ENCODE measurements around the gene DGCR2.
"Not testable (repeated sequence)": the region's sequence is repeated elsewhere in the genome, so short reads cannot be mapped to it uniquely, and the experiment has no call there.

The DGCR2 gene

DNA sequence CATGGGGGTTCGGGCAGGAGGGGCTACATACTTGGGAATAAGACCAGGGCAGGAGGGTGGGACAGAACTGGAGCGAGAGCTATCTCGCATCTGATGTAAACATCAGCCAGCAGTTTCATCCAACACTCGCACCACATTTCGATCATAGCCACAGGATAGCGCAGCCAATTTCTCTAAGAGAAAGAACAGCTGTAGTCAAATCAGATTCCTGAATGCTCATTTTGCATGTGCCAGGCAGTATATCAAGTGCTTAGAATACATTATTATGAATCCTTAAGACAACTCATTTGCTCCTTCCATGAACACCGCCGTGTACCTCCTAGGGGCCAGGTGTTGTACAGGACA, 14.5 kb downstream of the DGCR2 start:
- ATAC-seq: no peak

DNA sequence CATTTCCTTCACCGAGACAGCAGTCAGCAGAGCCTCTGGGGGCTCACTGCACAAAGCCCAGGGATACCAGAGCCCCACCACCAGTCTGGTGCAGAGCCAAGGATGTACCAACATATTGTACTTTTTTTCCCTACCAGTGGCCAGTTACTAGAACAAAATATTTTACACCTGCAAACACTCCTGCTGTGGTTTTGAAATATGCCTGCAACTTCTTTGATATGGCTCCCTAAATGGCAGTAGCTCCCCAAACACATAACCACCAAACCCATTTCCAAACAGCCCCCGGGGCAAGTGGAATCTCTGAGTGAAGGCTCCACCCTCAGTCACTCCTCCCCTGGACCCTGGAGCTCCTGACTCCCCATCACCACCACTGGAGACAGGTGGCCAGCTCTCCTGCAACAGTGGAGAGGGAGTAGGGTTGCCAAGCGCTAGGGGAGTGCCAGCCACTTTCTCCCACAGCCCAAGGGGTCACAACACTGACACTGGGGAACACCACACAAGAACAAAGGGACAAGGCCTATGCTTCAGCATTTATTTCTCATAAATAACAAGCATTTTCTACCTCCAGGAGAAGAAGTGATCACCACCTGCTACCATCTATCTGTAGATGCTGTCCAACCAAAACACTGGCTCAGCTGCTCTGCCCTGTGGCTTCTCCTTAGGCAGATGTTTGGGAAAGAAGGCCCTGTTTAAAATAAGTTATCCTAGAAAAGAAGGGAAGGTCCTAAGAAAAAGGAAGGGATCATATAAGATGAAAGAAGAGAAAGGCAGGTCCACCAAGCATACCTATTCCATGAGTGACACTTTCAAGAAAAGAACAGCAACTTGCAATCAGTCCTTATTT, 15.1 kb downstream of the DGCR2 start:
- ATAC-seq: no peak

DNA sequence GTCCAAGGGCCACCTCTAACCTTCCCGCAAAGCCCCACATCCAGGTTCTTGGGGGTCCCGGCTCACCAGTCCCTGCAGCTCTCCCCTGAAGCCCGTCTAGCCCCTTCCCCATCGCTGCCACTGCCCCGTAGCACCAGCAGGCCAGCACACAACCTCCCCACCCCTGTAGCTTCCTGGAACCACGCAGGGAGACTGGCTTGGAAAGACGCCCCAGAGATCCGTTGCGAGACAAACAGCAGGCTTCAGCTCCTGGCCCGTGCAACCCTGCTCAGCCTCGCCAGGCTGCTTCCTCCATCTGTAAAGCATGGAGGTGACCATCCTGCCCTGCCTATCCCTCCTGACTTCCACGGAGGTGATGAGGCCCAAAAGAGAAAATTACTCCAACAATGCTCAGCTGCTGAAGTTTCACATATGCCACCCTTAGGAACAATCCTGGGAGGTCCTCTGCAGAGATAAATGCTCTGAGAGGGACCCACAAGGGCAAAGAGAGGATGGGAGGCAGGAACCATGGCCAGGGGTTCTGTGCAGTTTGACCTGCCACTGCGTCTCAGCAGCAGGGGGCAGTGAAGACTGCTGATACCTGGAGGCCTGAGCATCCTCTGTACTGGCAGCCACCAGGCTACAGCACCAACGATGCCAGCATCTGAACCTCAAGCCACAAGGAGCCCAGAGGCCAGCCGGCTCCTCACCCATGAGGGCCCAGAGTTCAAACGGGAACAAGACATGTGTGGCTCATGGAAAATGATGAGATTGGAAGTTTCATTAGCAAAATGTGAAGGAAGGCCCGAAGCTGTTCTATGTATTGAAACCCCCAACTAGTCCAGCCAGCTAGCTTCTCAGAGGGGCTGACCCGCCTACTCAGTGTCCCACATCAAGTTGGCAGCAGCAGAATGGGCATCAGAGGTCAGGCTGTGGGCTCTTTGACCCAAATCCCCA, 16.1 kb downstream of the DGCR2 start:
- ATAC-seq: peak; percentile 45 to 60

DNA sequence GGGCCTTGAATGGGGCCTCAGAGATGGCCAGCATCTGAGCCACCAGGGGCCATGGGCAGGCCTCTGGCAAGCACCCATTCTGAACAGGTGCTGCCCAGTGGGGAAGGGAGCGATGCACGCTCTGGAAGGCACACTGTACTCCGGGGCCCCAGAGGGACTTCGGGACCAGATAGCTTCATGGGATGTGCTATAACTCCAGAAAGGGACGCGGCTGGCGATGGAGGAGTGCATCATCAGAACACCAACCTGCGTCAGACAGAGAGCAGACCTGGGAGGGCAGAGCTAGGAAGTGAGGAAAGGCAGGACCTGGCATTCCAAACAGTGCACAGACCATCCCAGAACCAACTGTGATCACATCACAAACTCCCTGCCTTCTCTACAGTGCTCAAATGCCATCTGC, 16.8 kb downstream of the DGCR2 start:
- ATAC-seq: no peak

DNA sequence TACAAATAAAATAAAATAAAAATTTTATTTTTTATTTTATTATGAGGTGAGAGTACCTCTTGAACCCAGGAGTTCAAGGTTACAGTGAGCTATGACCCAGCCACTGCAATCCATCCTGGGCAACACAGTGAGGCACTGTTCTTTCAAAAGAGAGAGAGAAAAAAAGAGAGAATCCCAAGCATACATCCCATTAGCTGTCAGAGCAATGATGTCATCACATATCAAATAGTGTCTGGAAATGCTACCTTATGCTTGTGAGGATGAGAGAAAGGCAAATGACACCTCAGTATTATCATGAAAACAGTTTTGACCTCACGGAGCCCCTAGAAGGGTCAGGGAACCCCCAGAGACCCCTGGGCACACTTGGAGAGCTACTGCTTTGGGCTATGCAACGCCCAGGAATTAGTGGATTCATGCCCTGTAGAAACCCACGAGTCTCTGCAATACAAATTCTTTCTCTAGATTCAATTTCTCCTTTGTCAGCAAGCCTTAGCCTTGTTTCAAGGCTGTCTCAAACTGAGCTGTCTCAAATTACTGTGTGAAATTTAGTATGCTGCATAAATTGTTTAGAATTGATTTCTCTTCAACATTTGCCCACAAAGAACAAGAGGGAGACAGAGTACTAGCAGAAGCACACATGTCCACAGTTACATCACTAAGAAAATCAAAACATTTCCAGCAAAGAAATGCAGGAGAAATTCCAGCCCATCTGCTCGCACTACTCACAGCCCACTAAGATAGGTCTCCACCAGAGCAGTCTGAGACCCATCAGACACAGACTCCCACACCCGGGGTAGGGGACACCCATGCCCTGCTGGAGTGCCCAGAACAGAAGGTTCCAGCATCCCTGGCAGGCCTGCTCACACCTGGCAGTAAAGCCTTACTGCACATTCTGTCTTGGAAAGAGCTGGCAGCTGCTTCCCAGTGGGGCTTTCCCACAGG, 18.1 kb downstream of the DGCR2 start:
- no peak for ATAC-seq

DNA sequence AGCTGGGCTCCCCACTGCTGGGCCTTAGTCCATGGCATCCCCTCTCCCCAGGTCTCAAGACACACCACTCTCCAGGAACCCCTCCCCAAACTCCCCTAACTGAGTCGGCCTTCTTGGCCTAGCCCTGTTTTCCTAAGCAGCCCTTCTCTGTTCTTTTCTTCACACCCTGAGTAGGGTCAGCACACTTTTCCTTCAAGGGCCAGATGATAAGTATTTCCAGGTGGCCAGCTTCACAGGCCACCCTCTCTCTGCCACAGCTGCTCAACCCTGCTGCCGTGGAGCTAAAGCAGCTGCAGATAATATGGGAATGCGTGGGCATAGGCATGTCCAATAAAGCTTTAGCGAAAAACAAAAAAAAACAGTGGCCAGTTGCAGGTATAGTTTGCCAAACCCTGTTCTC, 24.1 kb downstream of the DGCR2 start:
- no peak for ATAC-seq

DNA sequence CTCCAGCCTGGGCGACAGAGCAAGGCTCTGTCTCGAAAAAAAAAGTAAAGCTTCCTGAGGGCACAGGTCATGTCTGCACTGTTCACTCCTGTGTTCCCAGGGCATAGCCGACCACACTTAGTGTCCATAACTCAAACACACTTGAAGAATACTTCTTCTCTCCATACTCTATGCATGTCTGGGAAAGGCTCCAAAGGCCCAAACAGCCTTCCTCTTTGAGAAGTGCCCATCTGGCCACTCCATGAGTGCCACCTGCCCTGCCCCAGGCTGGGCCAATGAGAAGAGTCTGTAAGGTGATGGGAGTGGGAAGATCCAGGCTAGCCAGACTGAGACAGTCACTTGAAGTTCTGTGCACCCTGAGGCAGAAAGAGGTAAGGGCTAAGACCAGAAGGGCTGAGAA, 24.7 kb downstream of the DGCR2 start:
- ATAC-seq: no peak

DNA sequence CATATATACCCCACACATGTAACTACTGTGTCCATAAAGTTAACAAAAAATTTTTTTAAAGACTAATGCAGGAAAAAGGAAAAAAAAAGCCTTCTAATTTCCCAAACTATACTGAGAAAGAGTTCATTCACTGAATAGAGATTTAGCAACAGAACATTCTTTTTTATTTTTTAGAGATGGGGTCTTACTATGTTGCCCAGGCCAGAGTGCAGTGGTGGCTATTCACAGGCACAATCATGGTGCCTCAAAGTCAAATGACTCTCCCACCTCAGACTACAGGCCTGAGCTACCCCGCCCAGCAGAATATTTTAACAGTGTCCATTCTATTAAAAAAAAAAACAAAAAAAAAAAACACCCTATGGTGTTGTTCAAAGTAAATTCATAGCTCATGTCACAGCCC, 25.7 kb downstream of the DGCR2 start:
- ATAC-seq: no peak

DNA sequence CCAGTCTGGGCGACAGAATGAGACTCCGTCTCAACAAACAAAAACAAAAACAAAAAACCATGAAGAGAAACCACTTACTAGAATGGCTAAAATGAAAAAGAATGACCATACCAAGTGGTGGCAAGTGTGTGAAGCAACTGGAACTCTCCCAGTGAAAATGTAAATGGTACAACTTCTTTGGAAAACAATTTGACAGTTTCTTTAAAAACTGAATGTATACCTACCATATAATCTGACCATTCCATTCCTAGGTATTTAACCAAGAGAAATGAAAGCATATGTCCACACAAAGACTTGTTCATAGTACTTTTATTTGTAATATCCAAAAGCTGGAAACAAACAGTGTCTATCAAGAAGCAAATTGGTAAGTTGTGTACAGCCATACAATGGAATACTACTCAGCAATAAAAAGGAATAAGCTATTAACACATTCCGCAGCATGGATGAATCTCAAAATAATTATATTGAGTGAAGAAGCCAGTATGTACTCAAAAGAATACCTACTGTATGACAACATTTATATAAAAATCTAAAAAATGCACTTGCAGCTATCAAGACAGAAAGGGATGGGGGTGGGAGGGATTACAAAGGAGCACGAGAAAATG, 27.7 kb downstream of the DGCR2 start:
- no peak for ATAC-seq

DNA sequence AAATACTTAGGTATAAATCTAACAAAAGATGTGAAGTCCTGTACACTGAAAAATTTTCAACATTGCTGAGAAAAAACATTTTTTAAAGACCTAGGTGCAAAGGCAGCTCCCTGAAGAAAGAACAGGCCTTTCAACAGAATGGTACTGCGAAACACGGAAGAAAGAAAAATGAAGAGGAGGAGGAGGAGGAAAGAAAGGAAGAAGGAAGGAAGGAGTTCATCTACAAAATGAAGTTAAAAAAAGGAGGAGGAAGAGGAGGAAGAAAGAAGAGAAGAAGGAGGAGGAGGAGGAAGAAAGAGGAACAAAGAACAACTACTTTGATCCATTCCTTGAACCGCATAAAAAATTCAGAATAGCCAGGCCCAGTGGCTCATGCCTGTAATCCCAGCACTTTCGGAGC, 29.5 kb downstream of the DGCR2 start:
- ATAC-seq: no peak

DNA sequence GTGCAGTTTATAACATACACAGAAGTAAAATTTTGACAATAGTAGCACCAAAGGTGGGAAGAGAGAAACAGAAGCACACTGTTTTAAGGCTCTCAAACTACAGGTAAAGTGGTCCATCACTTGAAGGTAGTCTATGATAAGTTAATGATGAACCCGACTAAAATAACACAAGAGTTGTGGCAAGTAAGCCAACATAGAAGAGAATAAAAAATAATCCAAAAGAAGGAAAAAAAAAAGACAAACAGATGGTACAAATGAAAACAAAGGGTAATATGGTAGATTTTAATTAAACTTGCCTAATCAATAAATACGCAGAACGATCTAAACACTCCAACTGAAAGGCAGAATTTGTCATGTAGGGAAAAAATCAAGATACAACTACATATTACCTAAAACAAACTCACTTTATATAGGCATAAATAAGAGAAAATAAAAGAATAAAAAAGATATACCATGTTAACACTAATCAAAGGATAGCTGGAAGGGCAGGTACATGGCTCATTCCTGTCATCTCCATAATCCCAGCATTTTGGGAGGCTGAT, 31.6 kb downstream of the DGCR2 start:
- no peak for ATAC-seq

DNA sequence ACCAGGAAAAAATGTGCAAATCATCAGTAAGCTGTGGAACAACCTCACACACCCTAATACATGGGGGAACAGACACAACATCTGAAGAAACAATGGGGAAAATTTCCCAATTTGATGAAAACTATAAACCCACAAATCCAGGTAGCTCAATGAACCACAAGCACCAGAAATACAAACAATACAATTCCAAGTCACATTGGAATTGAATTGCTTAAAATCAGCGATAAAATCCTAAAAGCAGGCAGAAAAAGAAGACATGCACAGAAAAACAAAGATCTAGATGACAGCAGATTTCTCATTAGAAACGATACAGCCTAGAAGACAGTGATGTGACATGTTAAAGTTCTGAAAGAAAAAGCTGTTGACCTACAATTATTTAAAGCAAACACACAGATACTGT, 32.0 kb downstream of the DGCR2 start:
- ATAC-seq: no peak

DNA sequence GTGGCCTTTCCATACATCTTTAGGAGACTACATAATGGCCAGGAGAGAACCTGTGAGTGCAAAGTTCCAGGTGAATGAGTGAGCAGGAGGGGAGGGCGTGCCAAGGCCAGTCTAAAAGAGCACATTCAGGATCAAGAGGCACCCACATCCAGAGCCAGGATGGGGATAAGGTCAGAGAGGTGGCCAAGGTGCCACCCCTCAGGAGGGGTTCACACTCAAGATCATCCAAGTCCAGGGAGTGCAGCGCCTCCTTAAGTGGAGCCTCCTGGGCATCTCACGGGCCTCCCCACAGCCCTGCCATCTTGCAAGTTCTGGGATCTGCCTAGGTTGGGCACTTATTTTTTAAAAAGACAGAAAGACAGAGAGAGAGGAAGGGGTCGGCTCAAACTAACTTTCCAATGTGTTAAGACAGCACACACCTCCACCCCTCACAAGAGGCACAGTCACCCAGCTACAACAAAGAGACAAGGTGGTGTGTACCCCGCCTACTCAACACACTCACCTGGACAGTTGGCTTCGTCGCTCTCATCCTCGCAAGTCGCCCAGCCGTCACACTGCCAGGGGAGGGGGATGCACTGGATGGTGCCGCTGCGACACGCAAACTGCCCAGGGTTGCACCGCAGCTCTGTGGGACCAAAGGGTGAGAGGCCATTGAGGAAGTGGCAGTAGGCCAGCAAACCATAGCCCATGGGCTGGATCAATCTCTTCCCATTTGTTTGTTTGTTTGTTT, 33.2 kb downstream of the DGCR2 start:
- no peak for ATAC-seq

DNA sequence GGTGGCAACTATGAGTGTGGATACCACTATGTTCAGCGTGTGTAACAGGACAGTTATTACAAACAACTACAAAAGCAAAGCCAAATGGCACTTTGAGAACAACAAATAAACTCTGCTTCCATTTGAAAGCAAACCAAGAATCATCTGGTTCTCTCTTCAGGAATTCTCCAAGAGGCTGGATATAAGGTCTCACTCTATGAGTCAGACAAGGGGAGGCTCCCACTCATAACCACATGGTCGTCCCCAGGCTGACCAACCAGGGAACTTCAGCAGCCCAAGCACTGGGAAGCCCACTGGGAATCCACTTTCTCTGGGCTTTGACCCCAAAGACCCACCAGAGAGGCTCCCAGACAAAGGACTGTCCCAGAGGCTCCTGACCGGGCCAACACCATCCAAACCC, 35.3 kb downstream of the DGCR2 start:
- no peak for ATAC-seq

DNA sequence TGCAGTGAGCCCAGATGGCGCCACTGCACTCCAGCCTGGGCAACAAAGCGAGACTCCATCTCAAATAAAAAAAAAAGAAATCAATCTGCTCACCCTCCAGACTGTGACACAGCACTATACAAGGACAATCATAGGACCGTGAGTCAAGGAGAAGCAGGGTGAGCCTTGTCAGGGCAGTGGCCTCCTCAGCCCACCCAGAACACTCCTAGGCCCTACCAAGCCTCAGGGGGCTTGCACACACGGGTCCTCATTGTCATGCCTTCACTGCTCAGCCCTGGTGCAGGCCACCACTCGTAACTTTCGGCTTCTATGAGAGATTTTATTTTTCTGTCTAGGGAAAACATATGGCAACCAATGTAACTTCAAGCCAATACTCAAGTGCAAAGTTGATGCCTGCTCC, 35.8 kb downstream of the DGCR2 start:
- ATAC-seq: no peak

DNA sequence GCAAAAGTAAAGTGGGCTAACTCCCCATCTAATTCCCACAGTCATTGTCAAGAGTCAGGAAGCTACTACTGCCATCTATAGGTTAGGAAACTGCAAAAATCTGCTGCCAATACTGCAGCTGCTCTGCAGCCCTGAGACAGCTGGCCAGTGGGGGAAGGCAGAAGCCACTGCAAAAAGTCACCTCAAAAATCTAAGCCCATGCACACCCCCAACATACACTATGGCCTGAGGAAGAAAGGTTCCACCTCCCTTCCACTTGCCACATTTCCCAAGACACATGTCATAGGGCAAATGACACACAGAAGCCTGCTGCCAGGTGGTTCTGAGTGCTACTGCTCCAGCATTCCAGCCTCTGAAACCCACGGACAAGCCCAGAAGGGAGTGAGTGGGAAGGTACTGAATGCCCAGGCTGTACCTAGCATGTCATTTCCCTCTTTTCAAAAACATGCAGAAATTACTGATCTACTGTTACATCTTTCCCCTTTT, 36.9 kb downstream of the DGCR2 start:
- ATAC-seq: no peak

DNA sequence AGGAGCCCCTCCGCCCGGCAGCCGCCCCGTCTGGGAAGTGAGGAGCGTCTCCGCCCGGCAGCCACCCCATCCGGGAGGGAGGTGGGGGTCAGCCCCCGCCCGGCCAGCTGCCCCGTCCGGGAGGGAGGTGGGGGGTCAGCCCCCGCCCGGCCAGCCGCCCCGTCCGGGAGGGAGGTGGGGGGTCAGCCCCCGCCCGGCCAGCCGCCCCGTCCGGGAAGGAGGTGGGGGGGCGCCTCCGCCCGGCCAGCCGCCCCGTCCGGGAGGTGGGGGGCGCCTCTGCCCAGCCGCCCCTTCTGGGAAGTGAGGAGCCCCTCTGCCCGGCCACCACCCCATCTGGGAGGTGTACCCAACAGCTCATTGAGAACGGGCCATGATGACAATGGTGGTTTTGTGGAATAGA, 37.6 kb downstream of the DGCR2 start:
- not testable (repeated sequence) for ATAC-seq

DNA sequence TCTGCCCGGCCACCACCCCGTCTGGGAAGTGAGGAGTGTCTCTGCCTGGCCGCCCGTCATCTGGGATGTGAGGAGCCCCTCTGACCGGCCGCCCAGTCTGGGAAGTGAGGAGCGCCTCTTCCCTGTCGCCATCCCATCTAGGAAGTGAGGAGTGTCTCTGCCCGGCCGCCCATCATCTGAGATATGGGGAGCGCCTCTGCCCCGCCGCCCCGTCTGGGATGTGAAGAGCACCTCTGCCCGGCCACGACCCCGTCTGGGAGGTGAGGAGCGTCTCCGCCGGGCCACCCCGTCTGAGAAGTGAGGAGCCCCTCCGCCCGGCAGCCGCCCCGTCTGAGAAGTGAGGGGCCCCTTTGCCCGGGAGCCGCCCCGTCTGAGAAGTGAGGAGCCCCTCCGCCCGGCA, 38.1 kb downstream of the DGCR2 start:
- ATAC-seq: not testable (repeated sequence)

DNA sequence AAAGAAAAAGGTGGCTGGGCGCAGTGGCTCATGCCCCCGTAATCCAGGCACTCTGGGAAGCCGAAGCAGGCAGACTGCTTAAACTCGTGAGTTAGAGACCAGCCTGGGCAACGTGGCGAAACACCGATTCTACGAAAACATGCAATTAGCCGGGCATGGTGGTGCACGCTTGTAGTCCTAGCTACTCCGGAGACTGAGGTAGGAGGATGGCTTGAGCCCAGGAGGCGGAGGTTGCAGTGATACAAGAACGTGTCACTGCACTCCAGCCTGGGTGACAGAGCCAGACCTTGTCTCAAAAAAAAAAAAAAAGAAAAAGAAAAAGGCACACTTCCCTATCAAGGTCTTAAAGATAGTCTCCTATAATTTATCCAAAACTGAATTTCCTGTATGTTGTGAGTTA, 39.4 kb downstream of the DGCR2 start:
- ATAC-seq: no peak

DNA sequence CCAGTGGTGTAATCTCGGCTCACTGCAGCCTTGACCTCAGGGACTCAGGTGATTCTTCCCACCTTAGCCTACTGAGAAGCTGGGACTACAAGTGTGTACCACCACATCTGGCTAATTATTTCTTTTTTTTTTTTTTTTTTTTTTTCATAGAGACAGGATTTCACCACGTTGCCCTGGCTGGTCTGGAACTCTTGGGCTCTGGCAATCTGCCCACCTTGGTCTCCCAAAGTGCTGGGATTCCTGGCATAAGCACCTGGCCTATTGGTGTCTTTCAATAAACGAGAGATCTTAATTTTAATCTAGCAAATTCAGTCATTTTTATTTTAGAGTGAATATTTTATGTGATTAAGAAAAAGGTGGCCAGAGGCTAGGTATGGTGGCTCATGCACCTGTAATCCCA, 40.1 kb downstream of the DGCR2 start:
- no peak for ATAC-seq

DNA sequence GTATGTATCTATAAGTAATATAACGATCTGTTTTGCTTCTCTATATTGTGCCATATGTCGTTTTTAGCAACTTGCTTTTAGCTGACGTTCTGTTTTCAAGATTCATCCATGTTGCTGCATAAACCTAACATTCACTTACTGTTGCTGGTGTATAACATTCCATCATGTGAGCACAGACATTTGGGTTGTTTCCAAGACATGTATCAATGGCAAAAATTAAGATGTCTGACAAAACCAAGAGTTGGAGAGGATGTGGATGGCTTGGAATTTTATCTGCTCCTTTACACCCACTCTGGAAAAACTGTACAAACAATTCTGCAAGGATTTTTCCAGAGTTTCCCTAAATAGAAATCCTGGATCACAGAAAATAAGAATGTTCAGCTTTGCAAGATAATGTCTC, 40.9 kb downstream of the DGCR2 start:
- ATAC-seq: no peak

Measured in activated CD4-positive, CD25-positive, alpha-beta regulatory T cell treated with anti-CD3 and anti-CD28 coated beads, Interleukin-2, amount 50 U/mL, for 24 hours (primary cell).